Measurements from ENCODE around the gene LPA.
"Not testable (repeated sequence)": the region's sequence is repeated elsewhere in the genome, so short reads cannot be mapped to it uniquely, and the experiment has no call there.

LPA gene

GRCh38 chr6:160661216-160661615 is 2.9 kb downstream of the LPA start:
- no peak for TF ChIP-seq CTCF (IDR thresholded peaks at IDR 0.05)
- H3K9me3 ChIP-seq, result no peaks in the 10 kb centered on the region

GRCh38 chr6:160659562-160659961 is 4.5 kb downstream of the LPA start:
- no peaks in the 10 kb centered on the region for H3K36me3 ChIP-seq
- no peak for TF ChIP-seq CTCF (IDR thresholded peaks at IDR 0.05)
- no peaks in the 10 kb centered on the region for H3K4me1 ChIP-seq (ENCODE audit: control insufficient read depth in 1 of 2, insufficient read depth in 1 of 2, low read depth in 1 of 2, low read length in 1 of 2)
- H3K27ac ChIP-seq, result no peak overlapping the region
- H3K9me3 ChIP-seq, result no peaks in the 10 kb centered on the region
- no peak overlapping the region for H3K4me3 ChIP-seq (ENCODE audit: low read depth in 1 of 2, low read length in 1 of 2)
- no peaks in the 10 kb centered on the region for H3K27me3 ChIP-seq

More at GRCh38 chr6:160661216-160661615, 2.9 kb downstream of the LPA start:
- no peaks in the 10 kb centered on the region for H3K27me3 ChIP-seq
- no peaks in the 10 kb centered on the region for H3K4me1 ChIP-seq (ENCODE audit: control insufficient read depth in 1 of 2, insufficient read depth in 1 of 2, low read depth in 1 of 2, low read length in 1 of 2)
- no peaks in the 10 kb centered on the region for H3K36me3 ChIP-seq
- no peak overlapping the region for H3K4me3 ChIP-seq (ENCODE audit: low read depth in 1 of 2, low read length in 1 of 2)
- H3K27ac ChIP-seq, result no peak overlapping the region

GRCh38 chr6:160634706-160635105 is 29.4 kb downstream of the LPA start:
- H3K4me1 ChIP-seq (ENCODE audit: control insufficient read depth in 1 of 2, insufficient read depth in 1 of 2, low read depth in 1 of 2, low read length in 1 of 2), result no peaks in the 10 kb centered on the region
- no peaks in the 10 kb centered on the region for H3K9me3 ChIP-seq
- H3K27me3 ChIP-seq, result no peaks in the 10 kb centered on the region
- TF ChIP-seq CTCF (IDR thresholded peaks at IDR 0.05), result no peak
- no peak overlapping the region for H3K4me3 ChIP-seq (ENCODE audit: low read depth in 1 of 2, low read length in 1 of 2)
- H3K36me3 ChIP-seq, result no peaks in the 10 kb centered on the region
- no peak overlapping the region for H3K27ac ChIP-seq

- no peaks in the 10 kb centered on the region for H3K27me3 ChIP-seq
- H3K4me1 ChIP-seq (ENCODE audit: control insufficient read depth in 1 of 2, insufficient read depth in 1 of 2, low read depth in 1 of 2, low read length in 1 of 2), result no peaks in the 10 kb centered on the region
- no peak for TF ChIP-seq CTCF (IDR thresholded peaks at IDR 0.05)
- H3K27ac ChIP-seq, result no peak overlapping the region
- no peaks in the 10 kb centered on the region for H3K9me3 ChIP-seq
- H3K36me3 ChIP-seq, result no peaks in the 10 kb centered on the region
- H3K4me3 ChIP-seq (ENCODE audit: low read depth in 1 of 2, low read length in 1 of 2), result no peak overlapping the region
Measured at GRCh38 chr6:160595838-160596832, 67.9 kb downstream of the LPA start.

GRCh38 chr6:160595297-160595696 is 68.8 kb downstream of the LPA start:
- H3K4me1 ChIP-seq (ENCODE audit: control insufficient read depth in 1 of 2, insufficient read depth in 1 of 2, low read depth in 1 of 2, low read length in 1 of 2); H3K27me3 ChIP-seq; H3K4me3 ChIP-seq (ENCODE audit: low read depth in 1 of 2, low read length in 1 of 2); H3K36me3 ChIP-seq; H3K9me3 ChIP-seq; H3K27ac ChIP-seq: not testable (repeated sequence)

- no peaks in the 10 kb centered on the region for H3K9me3 ChIP-seq
- no peaks in the 10 kb centered on the region for H3K27me3 ChIP-seq
- H3K4me3 ChIP-seq (ENCODE audit: low read depth in 1 of 2, low read length in 1 of 2), result no peak overlapping the region
- no peak overlapping the region for H3K27ac ChIP-seq
- TF ChIP-seq CTCF (IDR thresholded peaks at IDR 0.05), result no peak
- H3K4me1 ChIP-seq (ENCODE audit: control insufficient read depth in 1 of 2, insufficient read depth in 1 of 2, low read depth in 1 of 2, low read length in 1 of 2), result no peaks in the 10 kb centered on the region
- no peaks in the 10 kb centered on the region for H3K36me3 ChIP-seq
Measured at GRCh38 chr6:160586374-160586773, 77.7 kb downstream of the LPA start.

Data from neutrophil (primary cell).